Transverse colon (tissue), 4 donors: ENCODE measurements around the gene SPEF2. TPM values are rescaled to one million over a fixed set of nuclear protein-coding genes. Genes with fewer than 3 reads are reported as not detected.

ENCODE experiments used
- DNase-seq: peaks from one replicate; pipeline ENCODE4 v3.0.0-alpha.2; 2019
- H3K27ac ChIP-seq, 4 donors: fragments of 200-600 bp; sonication (generic); 2 replicates each; pipeline ENCODE4 v1.5.1; 2016 to 2018; ENCODE audit warnings: inconsistent platforms in 4 of 4
- H3K27me3 ChIP-seq: fragments of 200-600 bp; sonication (generic); 2 replicates; pipeline ENCODE4 v1.5.1; 2017; ENCODE audit warnings: inconsistent platforms
- H3K36me3 ChIP-seq, 4 donors: fragments of 200-600 bp; sonication (generic); 2 replicates each; pipeline ENCODE4 v1.5.1; 2017 to 2019; ENCODE audit warnings: inconsistent platforms in 4 of 4
- H3K4me1 ChIP-seq, 4 donors: fragments of 200-600 bp; sonication (generic); 2 replicates each; pipeline ENCODE4 v1.5.1; 2017 to 2020; ENCODE audit warnings: inconsistent platforms in 4 of 4
- H3K4me3 ChIP-seq, 4 donors: fragments of 200-600 bp; sonication (generic); 1 replicate in 1 of 4; 2 replicates in 3 of 4; pipeline versions ENCODE4 v1.5.1 to v1.6.1; 2017 to 2019; ENCODE audit warnings: inconsistent platforms in 4 of 4
- H3K9me3 ChIP-seq, 2 donors: fragments of 200-600 bp; sonication (generic); 2 replicates each; pipeline ENCODE4 v1.5.1; 2017 to 2019; ENCODE audit warnings: inconsistent platforms in 2 of 2
- CTCF ChIP-seq, 5 experiments: fragments of 200-600 bp in 3 of 5; fragments of 450-650 bp in 2 of 5; sonication (generic) in 3 of 5; IDR thresholded peaks; 1 replicate in 2 of 5; 2 replicates in 3 of 5; pipeline ENCODE4 v1.5.1; 2016 to 2017; ENCODE audit warnings: antibody characterized with exemption in 5 of 5, inconsistent platforms in 3 of 5, mild to moderate bottlenecking in 2 of 5, moderate library complexity in 1 of 5
- EP300 ChIP-seq: sonication (generic); formaldehyde crosslinking; IDR thresholded peaks from one replicate; pipeline ENCODE4 v1.6.1; 2017; ENCODE audit warnings: antibody characterized with exemption, low read depth
- POLR2A ChIP-seq: fragments of 450-650 bp; IDR thresholded peaks from one replicate; pipeline ENCODE4 v1.6.1; 2016; ENCODE audit warnings: antibody characterized with exemption, mild to moderate bottlenecking, moderate library complexity
- POLR2AphosphoS5 ChIP-seq, 3 donors: sonication (generic); formaldehyde crosslinking; IDR thresholded peaks; one replicate each; pipeline ENCODE4 v1.6.1; 2016; ENCODE audit warnings: antibody characterized with exemption in 3 of 3
- WGBS, 2 donors: methylation state at CpG; one replicate each; pipeline ENCODE4 v1.1.5; 2018; ENCODE audit warnings: low coverage in 1 of 2; 5-methylcytosine and 5-hydroxymethylcytosine counted together
- in situ Hi-C, 4 donors: fragments of 200-750 bp; cut with MboI; loops; one replicate each; pipeline versions ENCODE4 v1.15.0 to v1.15.1; 2017; ENCODE audit warnings: low sequenced_read_pairs in 3 of 4, low pct_ligation_motif_present in 1 of 4, low pct_unique_long_range_greater_than_20kb in 1 of 4
- intact Hi-C: fragments of 100-400 bp; cut with DNase I; formaldehyde crosslinking; loops from one replicate; pipeline ENCODE4 v1.15.1; 2023; ENCODE audit warnings: low total_unique reads
- total RNA-seq, 4 donors: library from RNA; depleted of rRNA; stranded (reverse); fragments of >200 nt; gene quantifications; one replicate each; pipeline ENCODE4 v1.1.0, GENCODE V29; 2016

The SPEF2 gene
- total RNA-seq, 4 donors from 2014 or later = 2.4 to 9.4 (median 5.1) TPM; not detected in 1

GRCh38 chr5:35617060-35617434 lies 616 bp upstream of the SPEF2 start:
- H3K4me3 ChIP-seq = peak overlapping the region in 3 of 4 donors; percentile 57 to 63 (median 59)

GRCh38 chr5:35618304-35618636 lies 607 bp downstream of the SPEF2 start:
- no peaks in the 10 kb centered on the region for H3K27me3 ChIP-seq
- WGBS, 2 donors = 2% methylated on average over 4 of the region's 4 CpGs; no CpG with 5 or more reads in 1 of the 2 donors
- H3K36me3 ChIP-seq = no peaks in the 10 kb centered on the region
- intact Hi-C loops = no loop called here
- peak overlapping the region in 3 of 4 donors; percentile 27 to 63 (median 32) for H3K27ac ChIP-seq
- no peak for DNase-seq
- peak overlapping the region; percentile 54 to 63 (median 58) for H3K4me3 ChIP-seq
- H3K9me3 ChIP-seq = no peaks in the 10 kb centered on the region
- in situ Hi-C loops = loop anchor here in 1 of 4 donors (25.0 kb wide), 1 partner anchor 531 kb away; no protein-coding TSS in a partner anchor
- TF ChIP-seq EP300 (no peak), POLR2AphosphoS5 (IDR thresholded peaks at IDR 0.05) (no peak), POLR2A (no peak), CTCF (IDR thresholded peaks at IDR 0.05) (no peak)
- H3K4me1 ChIP-seq = peaks cover 4 to 14% (median 5%) of the 10 kb centered on the region in 4 donors

More at GRCh38 chr5:35617060-35617434, 616 bp upstream of the SPEF2 start:
- H3K4me1 ChIP-seq = peaks cover 4 to 14% (median 5%) of the 10 kb centered on the region in 4 donors
- peak overlapping the region in 2 of 4 donors; percentile 32 to 63 for H3K27ac ChIP-seq
- intact Hi-C loops = no loop called here
- no peaks in the 10 kb centered on the region for H3K36me3 ChIP-seq
- TF ChIP-seq POLR2AphosphoS5 (IDR thresholded peaks at IDR 0.05) (no peak), POLR2A (no peak), CTCF (IDR thresholded peaks at IDR 0.05) (no peak), EP300 (no peak)
- DNase-seq = no peak
- WGBS, 2 donors = 52 to 72% methylated on average over 3 of the region's 3 CpGs
- no peaks in the 10 kb centered on the region for H3K27me3 ChIP-seq
- in situ Hi-C loops = loop anchor here in 1 of 4 donors (25.0 kb wide), 1 partner anchor 530 kb away; no protein-coding TSS in a partner anchor
- no peaks in the 10 kb centered on the region for H3K9me3 ChIP-seq

- H3K4me1 ChIP-seq = peaks cover 4 to 14% (median 5%) of the 10 kb centered on the region in 4 donors
- DNase-seq = no peak
- 67 to 74% methylated on average over 1 to 2 of the region's 2 CpGs for WGBS, 2 donors
- no peaks in the 10 kb centered on the region for H3K36me3 ChIP-seq
- in situ Hi-C loops = loop anchor here in 1 of 4 donors (25.0 kb wide), 1 partner anchor 531 kb away; no protein-coding TSS in a partner anchor
- intact Hi-C loops = no loop called here
- no peak for TF ChIP-seq POLR2A
- no peak for TF ChIP-seq EP300
- no peaks in the 10 kb centered on the region for H3K27me3 ChIP-seq
- H3K4me3 ChIP-seq = no peak overlapping the region
- no peaks in the 10 kb centered on the region for H3K9me3 ChIP-seq
- H3K27ac ChIP-seq = no peak overlapping the region
Measured at GRCh38 chr5:35618781-35619180, 1.1 kb downstream of the SPEF2 start.

GRCh38 chr5:35622974-35623373 lies 5.3 kb downstream of the SPEF2 start:
- intact Hi-C loops = no loop called here
- in situ Hi-C loops = loop anchor here in 1 of 4 donors (25.0 kb wide), 1 partner anchor 536 kb away; no protein-coding TSS in a partner anchor
- Histone ChIP-seq H3K27ac (no peak overlapping the region), H3K9me3 (no peaks in the 10 kb centered on the region), H3K36me3 (no peaks in the 10 kb centered on the region), H3K4me3 (no peak overlapping the region), H3K27me3 (no peaks in the 10 kb centered on the region), H3K4me1 (peaks cover 0 to 10% (median 4%) of the 10 kb centered on the region in 4 donors)
- WGBS, 2 donors = 78 to 83% methylated on average over 1 to 3 of the region's 3 CpGs
- TF ChIP-seq POLR2A = no peak
- no peak for TF ChIP-seq POLR2AphosphoS5 (IDR thresholded peaks at IDR 0.05)
- TF ChIP-seq EP300 = no peak
- no peak for TF ChIP-seq CTCF (IDR thresholded peaks at IDR 0.05)
- no peak for DNase-seq

- H3K4me3 ChIP-seq = no peak overlapping the region
- TF ChIP-seq EP300 (no peak), CTCF (IDR thresholded peaks at IDR 0.05) (no peak), POLR2A (no peak), POLR2AphosphoS5 (IDR thresholded peaks at IDR 0.05) (no peak)
Measured at GRCh38 chr5:35623991-35624390, 6.3 kb downstream of the SPEF2 start.

More at GRCh38 chr5:35623991-35624390, 6.3 kb downstream of the SPEF2 start:
- Histone ChIP-seq H3K36me3 (no peaks in the 10 kb centered on the region), H3K27ac (no peak overlapping the region), H3K9me3 (no peaks in the 10 kb centered on the region), H3K27me3 (no peaks in the 10 kb centered on the region), H3K4me1 (peaks cover 0 to 1% (median 0%) of the 10 kb centered on the region in 4 donors)
- DNase-seq = no peak
- intact Hi-C loops (no loop called here), in situ Hi-C loops (loop anchor here in 1 of 4 donors (25.0 kb wide), 1 partner anchor 537 kb away; no protein-coding TSS in a partner anchor)
